ENCODE measurements around the gene GYG1.

DNA sequence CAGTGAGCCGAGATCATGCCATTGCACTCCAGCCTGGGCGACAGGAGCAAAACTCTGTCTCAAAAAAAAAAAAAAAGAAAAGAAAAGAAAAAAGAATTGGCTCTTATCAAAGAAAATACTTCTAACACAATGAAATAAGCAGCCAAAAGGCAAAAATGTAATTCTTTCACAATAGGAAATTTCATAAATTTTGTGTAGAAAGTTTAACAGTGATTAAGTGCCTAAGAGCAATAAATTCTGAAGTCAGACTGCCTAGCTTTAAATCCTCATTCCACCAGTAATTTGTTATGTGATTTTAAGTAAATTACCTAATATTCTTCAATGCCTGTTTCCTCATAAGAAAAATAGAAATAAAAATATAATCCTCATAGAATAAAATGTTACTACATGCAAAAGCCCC, 70.4 kb downstream of the GYG1 start:
- TF ChIP-seq, protein P1, sequence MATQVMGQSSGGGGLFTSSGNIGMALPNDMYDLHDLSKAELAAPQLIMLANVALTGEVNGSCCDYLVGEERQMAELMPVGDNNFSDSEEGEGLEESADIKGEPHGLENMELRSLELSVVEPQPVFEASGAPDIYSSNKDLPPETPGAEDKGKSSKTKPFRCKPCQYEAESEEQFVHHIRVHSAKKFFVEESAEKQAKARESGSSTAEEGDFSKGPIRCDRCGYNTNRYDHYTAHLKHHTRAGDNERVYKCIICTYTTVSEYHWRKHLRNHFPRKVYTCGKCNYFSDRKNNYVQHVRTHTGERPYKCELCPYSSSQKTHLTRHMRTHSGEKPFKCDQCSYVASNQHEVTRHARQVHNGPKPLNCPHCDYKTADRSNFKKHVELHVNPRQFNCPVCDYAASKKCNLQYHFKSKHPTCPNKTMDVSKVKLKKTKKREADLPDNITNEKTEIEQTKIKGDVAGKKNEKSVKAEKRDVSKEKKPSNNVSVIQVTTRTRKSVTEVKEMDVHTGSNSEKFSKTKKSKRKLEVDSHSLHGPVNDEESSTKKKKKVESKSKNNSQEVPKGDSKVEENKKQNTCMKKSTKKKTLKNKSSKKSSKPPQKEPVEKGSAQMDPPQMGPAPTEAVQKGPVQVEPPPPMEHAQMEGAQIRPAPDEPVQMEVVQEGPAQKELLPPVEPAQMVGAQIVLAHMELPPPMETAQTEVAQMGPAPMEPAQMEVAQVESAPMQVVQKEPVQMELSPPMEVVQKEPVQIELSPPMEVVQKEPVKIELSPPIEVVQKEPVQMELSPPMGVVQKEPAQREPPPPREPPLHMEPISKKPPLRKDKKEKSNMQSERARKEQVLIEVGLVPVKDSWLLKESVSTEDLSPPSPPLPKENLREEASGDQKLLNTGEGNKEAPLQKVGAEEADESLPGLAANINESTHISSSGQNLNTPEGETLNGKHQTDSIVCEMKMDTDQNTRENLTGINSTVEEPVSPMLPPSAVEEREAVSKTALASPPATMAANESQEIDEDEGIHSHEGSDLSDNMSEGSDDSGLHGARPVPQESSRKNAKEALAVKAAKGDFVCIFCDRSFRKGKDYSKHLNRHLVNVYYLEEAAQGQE (IDR thresholded peaks at IDR 0.05; ENCODE audit: unreplicated experiment) = no peak
- no peak for TF ChIP-seq POLR2AphosphoS5 (IDR thresholded peaks at IDR 0.05; ENCODE audit: low read depth)
